PFSK-1 (cell line): ENCODE results near the gene GRIP1.

ENCODE experiments used
- FOXP2 ChIP-seq: optimal IDR thresholded peaks from 2 replicates; pipeline ENCODE3; 2011; ENCODE audit warnings: borderline replicate concordance, control low read depth, inconsistent platforms; ENCODE audit not compliant: insufficient read depth; ENCODE audit errors: extremely low read length, extremely low read depth
- POLR2AphosphoS5 ChIP-seq: IDR thresholded peaks from 2 replicates; pipeline ENCODE4 v1.6.1; 2012; ENCODE audit warnings: low read depth, mild to moderate bottlenecking, control low read depth, low read length, moderate library complexity
- REST ChIP-seq, 2 experiments: IDR thresholded peaks; 2 replicates each; pipeline versions ENCODE4 v1.6.1 to v1.8.0; 2011 to 2012; ENCODE audit warnings: low read depth in 2 of 2, low read length in 2 of 2, control low read depth in 1 of 2, inconsistent platforms in 1 of 2, mild to moderate bottlenecking in 1 of 2, moderate library complexity in 1 of 2; ENCODE audit not compliant: insufficient read depth in 1 of 2
- SIN3A ChIP-seq: IDR thresholded peaks from 2 replicates; pipeline ENCODE4 v1.6.1; 2012; ENCODE audit warnings: mild to moderate bottlenecking, low read length, moderate library complexity, borderline replicate concordance; ENCODE audit not compliant: insufficient read depth
- TAF1 ChIP-seq: IDR thresholded peaks from 2 replicates; pipeline ENCODE4 v1.6.1; 2012; ENCODE audit warnings: low read length, control low read depth, borderline replicate concordance; ENCODE audit not compliant: insufficient read depth

The GRIP1 gene

DNA sequence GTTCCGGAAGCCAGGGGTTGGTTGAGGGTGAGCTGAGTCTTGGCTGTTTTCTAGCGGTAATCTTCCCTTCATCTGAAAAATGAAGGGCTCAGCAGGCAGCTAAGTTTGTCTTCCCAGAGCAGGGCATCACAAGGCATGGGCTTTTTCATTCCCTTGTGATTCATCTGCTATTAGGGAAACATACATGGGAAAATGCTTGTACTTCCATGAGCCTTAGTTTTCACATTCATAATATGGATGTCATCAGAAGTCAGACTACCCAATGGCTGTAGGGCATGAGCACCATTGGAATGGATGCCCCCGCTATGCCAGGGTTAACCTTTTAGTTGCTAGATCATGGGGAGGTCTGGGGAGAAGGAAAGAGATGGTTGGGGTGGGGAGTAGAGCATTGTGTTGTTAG, 357.9 kb downstream of the GRIP1 start:
- TF ChIP-seq POLR2AphosphoS5 (no peak), TAF1 (no peak), FOXP2 (no peak), SIN3A (no peak), REST (IDR thresholded peaks at IDR 0.05; ENCODE audit: insufficient read depth in 1 of 2, low read depth in 2 of 2, low read length in 2 of 2) (no peak)

GRCh38 chr12:66319266-66319954, 359.5 kb downstream of the GRIP1 start:
- TF ChIP-seq SIN3A (no peak), FOXP2 (no peak), TAF1 (no peak), REST (IDR thresholded peaks at IDR 0.05; ENCODE audit: insufficient read depth in 1 of 2, low read depth in 2 of 2, low read length in 2 of 2) (no peak), POLR2AphosphoS5 (no peak)

GRCh38 chr12:66314278-66314677, 364.6 kb downstream of the GRIP1 start:
- TF ChIP-seq REST (IDR thresholded peaks at IDR 0.05; ENCODE audit: insufficient read depth in 1 of 2, low read depth in 2 of 2, low read length in 2 of 2), result no peak
- no peak for TF ChIP-seq SIN3A
- TF ChIP-seq TAF1, result no peak
- no peak for TF ChIP-seq FOXP2
- TF ChIP-seq POLR2AphosphoS5, result no peak

DNA sequence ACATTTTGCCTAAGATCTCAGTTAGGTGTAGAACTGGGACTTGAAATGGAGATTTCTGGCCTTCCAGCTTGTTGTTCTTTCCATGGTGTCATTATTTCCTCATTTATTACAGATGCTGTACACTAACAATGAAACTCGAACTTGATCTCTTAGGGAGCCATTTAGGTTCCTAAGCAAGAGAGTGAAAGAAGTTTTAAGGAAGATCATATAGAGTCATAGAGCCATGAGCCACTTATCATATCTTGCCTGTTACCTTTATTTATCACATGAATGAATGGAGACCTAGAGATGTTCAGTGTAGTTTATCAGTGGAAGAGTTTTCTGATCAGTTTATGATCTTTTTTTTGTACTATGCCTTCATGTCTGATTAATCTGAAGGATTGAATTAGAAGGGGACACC, 366.7 kb downstream of the GRIP1 start:
- TF ChIP-seq REST (IDR thresholded peaks at IDR 0.05; ENCODE audit: insufficient read depth in 1 of 2, low read depth in 2 of 2, low read length in 2 of 2) (no peak), POLR2AphosphoS5 (no peak), TAF1 (no peak)

DNA sequence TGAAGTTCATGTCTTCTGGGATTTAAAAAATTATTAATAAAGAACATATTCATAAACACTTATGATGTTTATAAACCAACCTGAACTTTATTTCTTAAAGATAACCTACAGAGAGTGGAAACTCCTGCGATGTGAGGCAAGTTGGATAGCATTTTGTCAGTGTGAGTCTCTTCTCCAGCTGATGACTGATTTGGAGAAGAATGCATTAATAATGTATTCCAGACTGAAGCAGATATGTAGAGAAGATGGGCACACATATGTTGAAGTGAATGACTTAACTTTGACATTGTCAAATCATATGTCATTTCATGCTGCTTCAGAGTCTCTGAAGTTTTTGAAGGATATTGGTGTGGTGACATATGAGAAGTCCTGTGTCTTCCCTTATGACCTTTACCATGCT, 369.3 kb downstream of the GRIP1 start:
- no peak for TF ChIP-seq FOXP2
- no peak for TF ChIP-seq POLR2AphosphoS5
- TF ChIP-seq SIN3A, result no peak
- no peak for TF ChIP-seq TAF1
- TF ChIP-seq REST (IDR thresholded peaks at IDR 0.05; ENCODE audit: insufficient read depth in 1 of 2, low read depth in 2 of 2, low read length in 2 of 2), result no peak
